H1 (cell line): ENCODE measurements around the gene SMAD6.

Source experiments
- CTCF ChIP-seq, 3 experiments: IDR thresholded peaks; 1 replicate in 2 of 3; 2 replicates in 1 of 3; pipeline versions ENCODE4 v1.5.1 to v1.6.1; 2011; ENCODE audit warnings: low read length in 3 of 3, mild to moderate bottlenecking in 3 of 3, inconsistent platforms in 2 of 3, low read depth in 1 of 3, moderate library complexity in 1 of 3; ENCODE audit not compliant: insufficient read depth in 1 of 3; ENCODE audit errors: control extremely low read depth in 1 of 3
- EP300 ChIP-seq, 2 experiments: IDR thresholded peaks; 1 replicate in 1 of 2; 2 replicates in 1 of 2; pipeline ENCODE4 v1.6.1; 2011 to 2012; ENCODE audit warnings: low read depth in 2 of 2, low read length in 2 of 2, mild to moderate bottlenecking in 2 of 2, borderline replicate concordance in 1 of 2, inconsistent platforms in 1 of 2, moderate library complexity in 1 of 2
- EZH2 ChIP-seq: fragments of 200-600 bp; sonication (generic); IDR thresholded peaks from 2 replicates; pipeline ENCODE4 v1.7.1; 2012; ENCODE audit warnings: low read depth, mild to moderate bottlenecking, moderate library complexity, low read length, inconsistent platforms; ENCODE audit not compliant: severe bottlenecking
- KDM5A ChIP-seq: fragments of 200-600 bp; IDR thresholded peaks from 2 replicates; pipeline ENCODE4 v1.7.1; 2012; ENCODE audit warnings: mild to moderate bottlenecking, low read length, inconsistent platforms, mixed read lengths
- MAFK ChIP-seq: IDR thresholded peaks from 2 replicates; pipeline ENCODE4 v1.6.1; 2012; ENCODE audit warnings: low read depth, mild to moderate bottlenecking, improper control_type of control experiment, low read length
- POLR2A ChIP-seq, 2 experiments: IDR thresholded peaks; 1 replicate in 1 of 2; 2 replicates in 1 of 2; pipeline ENCODE4 v1.6.1; 2011; ENCODE audit warnings: low read depth in 2 of 2, low read length in 2 of 2, mild to moderate bottlenecking in 2 of 2; ENCODE audit errors: control extremely low read depth in 1 of 2
- POLR2AphosphoS5 ChIP-seq: IDR thresholded peaks from 2 replicates; pipeline ENCODE4 v1.6.1; 2011; ENCODE audit warnings: low read depth, low read length
- SIN3A ChIP-seq, 2 experiments: IDR thresholded peaks in 1 of 2; conservative IDR thresholded peaks in 1 of 2; 2 replicates each; pipeline ENCODE4 v1.6.1; 2011 to 2012; ENCODE audit warnings: low read length in 2 of 2, improper control_type of control experiment in 1 of 2, low read depth in 1 of 2, mild to moderate bottlenecking in 1 of 2

GRCh38 chr15:66765478-66766281 lies 63.6 kb downstream of the SMAD6 start:
- TF ChIP-seq POLR2AphosphoS5 (no peak), KDM5A (no peak), CTCF (IDR thresholded peaks at IDR 0.05; ENCODE audit: control extremely low read depth in 1 of 3, insufficient read depth in 1 of 3, low read depth in 1 of 3, low read length in 3 of 3) (no peak), MAFK (no peak), POLR2A (IDR thresholded peaks at IDR 0.05; ENCODE audit: control extremely low read depth in 1 of 2, low read depth in 2 of 2, low read length in 2 of 2) (no peak), EZH2 (no peak), SIN3A (conservative IDR thresholded peaks at IDR 0.05 in 1 of 2, IDR thresholded peaks at IDR 0.05 in 1 of 2; ENCODE audit: low read depth in 1 of 2, low read length in 2 of 2) (no peak), EP300 (IDR thresholded peaks at IDR 0.05; ENCODE audit: borderline replicate concordance in 1 of 2, low read depth in 2 of 2, low read length in 2 of 2) (no peak)
